Smooth muscle cell (in vitro differentiated cells): ENCODE measurements around the gene SLC17A9. TPM values are rescaled to one million over a fixed set of nuclear protein-coding genes. Genes with fewer than 3 reads are reported as not detected.

ENCODE experiments used
- DNase-seq: peaks from one replicate; lab custom pipeline; 2025; ENCODE audit not compliant: unreplicated experiment; lab: John Stamatoyannopoulos, UW
- H2AFZ ChIP-seq: fragments of 200-600 bp; sonication (generic); 2 replicates; pipeline ENCODE4 v1.6.0; 2016; ENCODE audit warnings: antibody characterized with exemption, low read depth, mild to moderate bottlenecking
- H3F3A ChIP-seq: fragments of 200-600 bp; sonication (generic); 2 replicates; pipeline ENCODE4 v1.6.0; 2017; ENCODE audit warnings: antibody characterized with exemption, low read depth
- H3K27ac ChIP-seq: fragments of 200-600 bp; sonication (generic); 2 replicates; pipeline ENCODE4 v1.5.1; 2016; ENCODE audit warnings: low read depth, mild to moderate bottlenecking
- H3K27me3 ChIP-seq: fragments of 200-600 bp; sonication (generic); 2 replicates; pipeline ENCODE4 v1.6.1; 2016; ENCODE audit warnings: low read depth, mild to moderate bottlenecking
- H3K36me3 ChIP-seq: fragments of 200-600 bp; sonication (generic); 2 replicates; pipeline ENCODE4 v1.5.1; 2016; ENCODE audit warnings: low read depth
- H3K4me1 ChIP-seq: fragments of 200-600 bp; sonication (generic); 2 replicates; pipeline ENCODE4 v1.5.1; 2016; ENCODE audit warnings: low read depth
- H3K4me2 ChIP-seq: fragments of 200-600 bp; sonication (generic); 2 replicates; pipeline ENCODE4 v1.6.0; 2016; ENCODE audit warnings: mild to moderate bottlenecking
- H3K4me3 ChIP-seq: fragments of 200-600 bp; sonication (generic); 2 replicates; pipeline ENCODE4 v1.5.1; 2016; ENCODE audit warnings: mild to moderate bottlenecking
- H3K79me2 ChIP-seq: fragments of 200-600 bp; sonication (generic); 2 replicates; pipeline ENCODE4 v1.6.0; 2016; ENCODE audit warnings: low read depth, mild to moderate bottlenecking
- H3K9ac ChIP-seq: fragments of 200-600 bp; sonication (generic); 2 replicates; pipeline ENCODE4 v1.6.0; 2016; ENCODE audit warnings: low read depth
- H3K9me3 ChIP-seq: fragments of 200-600 bp; sonication (generic); replicated peaks from 2 replicates; pipeline ENCODE4 v1.5.1; 2016; ENCODE audit warnings: low read depth
- H4K20me1 ChIP-seq: fragments of 200-600 bp; sonication (generic); 2 replicates; pipeline ENCODE4 v1.6.0; 2016; ENCODE audit warnings: low read depth
- CTCF ChIP-seq: fragments of 200-600 bp; sonication (generic); IDR thresholded peaks from 2 replicates; pipeline ENCODE4 v1.5.1; 2017; ENCODE audit warnings: borderline replicate concordance, mild to moderate bottlenecking, antibody characterized with exemption; ENCODE audit not compliant: insufficient read depth, poor library complexity, severe bottlenecking
- WGBS: methylation state at CpG from one replicate; pipeline ENCODE4 v1.1.7; 2016; ENCODE audit warnings: low lambda C conversion rate; 5-methylcytosine and 5-hydroxymethylcytosine counted together
- polyA plus RNA-seq: library from polyadenylated mRNA; unstranded; fragments of >200 nt; fragmentation: Nextera tagmentation; extraction: Ambion mirVana; gene quantifications from 2 replicates; pipeline ENCODE4 v1.2.1, GENCODE V29; 2016
- total RNA-seq: library from RNA; depleted of rRNA; stranded (reverse); fragments of >200 nt; gene quantifications from 2 replicates; pipeline ENCODE4 v1.2.3, GENCODE V29; 2014

The SLC17A9 gene
- total and polyA plus RNA-seq, 2 experiments from 2014 or later, result 32.5 to 96.7 TPM

DNA sequence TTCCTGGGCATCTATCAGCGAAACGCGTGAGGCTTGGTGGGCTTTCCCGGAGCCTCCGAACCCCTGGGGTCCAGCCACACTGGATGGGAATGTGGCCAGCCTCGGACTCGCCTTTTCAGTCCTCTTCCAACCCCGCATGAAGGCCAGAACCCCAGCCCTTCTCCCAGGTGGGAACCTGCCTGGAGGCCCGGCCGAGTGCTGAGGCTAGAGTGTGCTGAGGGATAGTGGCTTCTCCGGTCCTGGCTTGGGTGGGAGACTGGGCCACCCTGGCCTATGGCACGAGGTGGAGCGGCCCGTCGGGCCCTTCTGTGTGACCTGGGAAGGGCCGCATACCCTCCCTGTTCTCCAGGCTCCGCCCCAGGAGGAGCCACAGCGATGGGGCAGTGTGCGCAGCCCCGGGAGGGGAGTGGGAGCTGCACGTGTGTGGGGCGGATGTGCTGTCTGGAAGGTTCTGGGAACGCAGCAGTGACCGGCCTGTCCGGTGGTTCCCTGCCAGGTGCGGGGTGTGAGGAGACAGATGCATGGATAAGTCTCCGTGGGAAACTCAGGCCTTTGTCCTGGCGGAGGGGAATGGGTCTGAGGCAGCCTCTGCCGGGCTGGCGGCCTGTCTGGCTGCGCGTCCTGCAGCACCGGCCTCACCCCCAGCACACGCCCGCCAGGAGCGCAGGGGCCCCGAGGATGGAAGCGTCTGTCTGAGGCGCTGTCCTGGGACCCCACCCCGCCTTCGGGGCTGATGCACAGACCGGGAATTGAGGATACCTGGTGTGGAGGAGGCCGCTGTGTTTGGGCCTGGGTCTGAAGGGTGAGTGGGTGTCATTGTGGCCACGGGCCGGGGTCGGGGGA, 55.4 kb downstream of the SLC17A9 start:
- WGBS, result 19% methylated on average over 44 of the region's 46 CpGs
- Histone ChIP-seq H2AFZ (no peak overlapping the region), H3K79me2 (no peaks in the 10 kb centered on the region), H3K4me2 (no peak overlapping the region), H3F3A (no peaks in the 10 kb centered on the region), H3K36me3 (no peaks in the 10 kb centered on the region), H4K20me1 (no peaks in the 10 kb centered on the region), H3K4me1 (no peaks in the 10 kb centered on the region), H3K27ac (no peak overlapping the region), H3K27me3 (peaks cover 76% of the 10 kb centered on the region), H3K9ac (no peak overlapping the region), H3K9me3 (no peaks in the 10 kb centered on the region), H3K4me3 (no peak overlapping the region)
- TF ChIP-seq CTCF, result no peak
- no peak for DNase-seq

- no peaks in the 10 kb centered on the region for H3F3A ChIP-seq
- WGBS, result 31% methylated on average over 14 of the region's 21 CpGs
- no peak overlapping the region for H3K9ac ChIP-seq
Observed at GRCh38 chr20:63008541-63009044, 56.1 kb downstream of the SLC17A9 start.

GRCh38 chr20:63009045-63009961, 56.8 kb downstream of the SLC17A9 start:
- DNase-seq, result peak; percentile 41
- Histone ChIP-seq H3K4me2 (peak overlapping the region; percentile 71), H3K27ac (no peak overlapping the region), H3K4me1 (no peaks in the 10 kb centered on the region), H3K4me3 (peak overlapping the region; percentile 32), H3K27me3 (peaks cover 61% of the 10 kb centered on the region), H3K79me2 (no peaks in the 10 kb centered on the region), H3K36me3 (no peaks in the 10 kb centered on the region), H3K9ac (no peak overlapping the region), H3F3A (no peaks in the 10 kb centered on the region), H4K20me1 (no peaks in the 10 kb centered on the region), H2AFZ (no peak overlapping the region), H3K9me3 (no peaks in the 10 kb centered on the region)
- 22% methylated on average over 42 of the region's 54 CpGs for WGBS
- peak; percentile 96 for TF ChIP-seq CTCF

More at GRCh38 chr20:63008541-63009044, 56.1 kb downstream of the SLC17A9 start:
- Histone ChIP-seq H3K27me3 (peaks cover 68% of the 10 kb centered on the region), H3K36me3 (no peaks in the 10 kb centered on the region), H3K4me3 (peak overlapping the region; percentile 32), H4K20me1 (no peaks in the 10 kb centered on the region), H2AFZ (no peak overlapping the region), H3K79me2 (no peaks in the 10 kb centered on the region), H3K4me2 (peak overlapping the region; percentile 71), H3K4me1 (no peaks in the 10 kb centered on the region), H3K27ac (no peak overlapping the region), H3K9me3 (no peaks in the 10 kb centered on the region)
- DNase-seq, result no peak
- TF ChIP-seq CTCF, result no peak
